ENCODE results near the gene NECAP2. TPM values are rescaled to one million over a fixed set of nuclear protein-coding genes. Genes with fewer than 3 reads are reported as not detected.

The NECAP2 gene
- polyA plus RNA-seq, 2 donors = 26.3 to 32.5 TPM

GRCh38 chr1:16402742-16403141, 37.8 kb upstream of the NECAP2 start:
- WGBS, 2 donors = 82% methylated on average over 10 of the region's 10 CpGs
- H3K36me3 ChIP-seq (ENCODE audit: control insufficient read depth in 2 of 2, insufficient read depth in 2 of 2, low read length in 1 of 2) = peaks cover 4 to 5% of the 10 kb centered on the region in 2 donors
- peaks cover 0 to 4% of the 10 kb centered on the region in 2 donors for H3K4me1 ChIP-seq (ENCODE audit: control insufficient read depth in 2 of 2, insufficient read depth in 2 of 2, low read length in 1 of 2)
- no peak overlapping the region for H3K4me3 ChIP-seq (ENCODE audit: low read depth in 1 of 2, low read length in 2 of 2)
- no peak overlapping the region for H3K27ac ChIP-seq (ENCODE audit: low read depth in 2 of 2, low read length in 1 of 2)
- no peaks in the 10 kb centered on the region for H3K9me3 ChIP-seq (ENCODE audit: control insufficient read depth in 2 of 2, insufficient read depth in 1 of 2, low read depth in 1 of 2, low read length in 1 of 2)
- no peaks in the 10 kb centered on the region for H3K27me3 ChIP-seq (ENCODE audit: control insufficient read depth in 1 of 2, insufficient read depth in 2 of 2, low read length in 2 of 2)

- Histone ChIP-seq H3K27ac (ENCODE audit: low read depth in 2 of 2, low read length in 1 of 2) (no peak overlapping the region), H3K4me1 (ENCODE audit: control insufficient read depth in 2 of 2, insufficient read depth in 2 of 2, low read length in 1 of 2) (peaks cover 0 to 4% of the 10 kb centered on the region in 2 donors), H3K4me3 (ENCODE audit: low read depth in 1 of 2, low read length in 2 of 2) (no peak overlapping the region), H3K9me3 (ENCODE audit: control insufficient read depth in 2 of 2, insufficient read depth in 1 of 2, low read depth in 1 of 2, low read length in 1 of 2) (no peaks in the 10 kb centered on the region), H3K27me3 (ENCODE audit: control insufficient read depth in 1 of 2, insufficient read depth in 2 of 2, low read length in 2 of 2) (no peaks in the 10 kb centered on the region), H3K36me3 (ENCODE audit: control insufficient read depth in 2 of 2, insufficient read depth in 2 of 2, low read length in 1 of 2) (no peaks in the 10 kb centered on the region)
- WGBS, 2 donors = 71 to 80% methylated on average over 5 of the region's 5 CpGs
Measured at GRCh38 chr1:16405441-16405840, 35.1 kb upstream of the NECAP2 start.

- WGBS, 2 donors = 58 to 69% methylated on average over 9 of the region's 9 CpGs
- Histone ChIP-seq H3K4me1 (ENCODE audit: control insufficient read depth in 2 of 2, insufficient read depth in 2 of 2, low read length in 1 of 2) (peaks cover 0 to 4% of the 10 kb centered on the region in 2 donors), H3K27me3 (ENCODE audit: control insufficient read depth in 1 of 2, insufficient read depth in 2 of 2, low read length in 2 of 2) (no peaks in the 10 kb centered on the region), H3K9me3 (ENCODE audit: control insufficient read depth in 2 of 2, insufficient read depth in 1 of 2, low read depth in 1 of 2, low read length in 1 of 2) (no peaks in the 10 kb centered on the region), H3K4me3 (ENCODE audit: low read depth in 1 of 2, low read length in 2 of 2) (no peak overlapping the region), H3K36me3 (ENCODE audit: control insufficient read depth in 2 of 2, insufficient read depth in 2 of 2, low read length in 1 of 2) (no peaks in the 10 kb centered on the region), H3K27ac (ENCODE audit: low read depth in 2 of 2, low read length in 1 of 2) (no peak overlapping the region)
Measured at GRCh38 chr1:16406868-16407267, 33.7 kb upstream of the NECAP2 start.

GRCh38 chr1:16409536-16410152, 30.9 kb upstream of the NECAP2 start:
- Histone ChIP-seq H3K9me3 (ENCODE audit: control insufficient read depth in 2 of 2, insufficient read depth in 1 of 2, low read depth in 1 of 2, low read length in 1 of 2) (no peaks in the 10 kb centered on the region), H3K36me3 (ENCODE audit: control insufficient read depth in 2 of 2, insufficient read depth in 2 of 2, low read length in 1 of 2) (no peaks in the 10 kb centered on the region), H3K4me1 (ENCODE audit: control insufficient read depth in 2 of 2, insufficient read depth in 2 of 2, low read length in 1 of 2) (peaks cover 0 to 4% of the 10 kb centered on the region in 2 donors), H3K27ac (ENCODE audit: low read depth in 2 of 2, low read length in 1 of 2) (no peak overlapping the region), H3K4me3 (ENCODE audit: low read depth in 1 of 2, low read length in 2 of 2) (no peak overlapping the region), H3K27me3 (ENCODE audit: control insufficient read depth in 1 of 2, insufficient read depth in 2 of 2, low read length in 2 of 2) (no peaks in the 10 kb centered on the region)
- WGBS, 2 donors = 84 to 88% methylated on average over 21 to 25 of the region's 25 CpGs

- no peak overlapping the region for H3K27ac ChIP-seq (ENCODE audit: low read depth in 2 of 2, low read length in 1 of 2)
- peaks cover 0 to 4% of the 10 kb centered on the region in 2 donors for H3K4me1 ChIP-seq (ENCODE audit: control insufficient read depth in 2 of 2, insufficient read depth in 2 of 2, low read length in 1 of 2)
- no peaks in the 10 kb centered on the region for H3K27me3 ChIP-seq (ENCODE audit: control insufficient read depth in 1 of 2, insufficient read depth in 2 of 2, low read length in 2 of 2)
- no peaks in the 10 kb centered on the region for H3K9me3 ChIP-seq (ENCODE audit: control insufficient read depth in 2 of 2, insufficient read depth in 1 of 2, low read depth in 1 of 2, low read length in 1 of 2)
- 97 to 98% methylated on average over 5 of the region's 5 CpGs for WGBS, 2 donors
- no peaks in the 10 kb centered on the region for H3K36me3 ChIP-seq (ENCODE audit: control insufficient read depth in 2 of 2, insufficient read depth in 2 of 2, low read length in 1 of 2)
- no peak overlapping the region for H3K4me3 ChIP-seq (ENCODE audit: low read depth in 1 of 2, low read length in 2 of 2)
Measured at GRCh38 chr1:16410803-16411202, 29.7 kb upstream of the NECAP2 start.

- no peaks in the 10 kb centered on the region for H3K9me3 ChIP-seq (ENCODE audit: control insufficient read depth in 2 of 2, insufficient read depth in 1 of 2, low read depth in 1 of 2, low read length in 1 of 2)
- H3K4me3 ChIP-seq (ENCODE audit: low read depth in 1 of 2, low read length in 2 of 2) = no peak overlapping the region
- 80 to 84% methylated on average over 3 of the region's 3 CpGs for WGBS, 2 donors
Measured at GRCh38 chr1:16413191-16413590, 27.3 kb upstream of the NECAP2 start.

GRCh38 chr1:16418823-16419425, 21.6 kb upstream of the NECAP2 start:
- Histone ChIP-seq H3K9me3 (ENCODE audit: control insufficient read depth in 2 of 2, insufficient read depth in 1 of 2, low read depth in 1 of 2, low read length in 1 of 2) (no peaks in the 10 kb centered on the region), H3K4me1 (ENCODE audit: control insufficient read depth in 2 of 2, insufficient read depth in 2 of 2, low read length in 1 of 2) (peaks cover 0 to 2% of the 10 kb centered on the region in 2 donors), H3K36me3 (ENCODE audit: control insufficient read depth in 2 of 2, insufficient read depth in 2 of 2, low read length in 1 of 2) (no peaks in the 10 kb centered on the region), H3K4me3 (ENCODE audit: low read depth in 1 of 2, low read length in 2 of 2) (no peak overlapping the region), H3K27me3 (ENCODE audit: control insufficient read depth in 1 of 2, insufficient read depth in 2 of 2, low read length in 2 of 2) (no peaks in the 10 kb centered on the region), H3K27ac (ENCODE audit: low read depth in 2 of 2, low read length in 1 of 2) (no peak overlapping the region)
- 84 to 89% methylated on average over 7 of the region's 7 CpGs for WGBS, 2 donors

More at GRCh38 chr1:16413191-16413590, 27.3 kb upstream of the NECAP2 start:
- no peaks in the 10 kb centered on the region for H3K27me3 ChIP-seq (ENCODE audit: control insufficient read depth in 1 of 2, insufficient read depth in 2 of 2, low read length in 2 of 2)
- no peak overlapping the region for H3K27ac ChIP-seq (ENCODE audit: low read depth in 2 of 2, low read length in 1 of 2)
- H3K36me3 ChIP-seq (ENCODE audit: control insufficient read depth in 2 of 2, insufficient read depth in 2 of 2, low read length in 1 of 2) = no peaks in the 10 kb centered on the region
- H3K4me1 ChIP-seq (ENCODE audit: control insufficient read depth in 2 of 2, insufficient read depth in 2 of 2, low read length in 1 of 2) = no peaks in the 10 kb centered on the region

GRCh38 chr1:16420424-16421118, 20.0 kb upstream of the NECAP2 start:
- H3K36me3 ChIP-seq (ENCODE audit: control insufficient read depth in 2 of 2, insufficient read depth in 2 of 2, low read length in 1 of 2) = no peaks in the 10 kb centered on the region
- no peaks in the 10 kb centered on the region for H3K9me3 ChIP-seq (ENCODE audit: control insufficient read depth in 2 of 2, insufficient read depth in 1 of 2, low read depth in 1 of 2, low read length in 1 of 2)
- 56 to 59% methylated on average over 9 of the region's 9 CpGs for WGBS, 2 donors
- H3K27ac ChIP-seq (ENCODE audit: low read depth in 2 of 2, low read length in 1 of 2) = no peak overlapping the region
- H3K4me3 ChIP-seq (ENCODE audit: low read depth in 1 of 2, low read length in 2 of 2) = no peak overlapping the region
- H3K4me1 ChIP-seq (ENCODE audit: control insufficient read depth in 2 of 2, insufficient read depth in 2 of 2, low read length in 1 of 2) = peaks cover 0 to 2% of the 10 kb centered on the region in 2 donors
- H3K27me3 ChIP-seq (ENCODE audit: control insufficient read depth in 1 of 2, insufficient read depth in 2 of 2, low read length in 2 of 2) = no peaks in the 10 kb centered on the region

GRCh38 chr1:16421201-16421600, 19.3 kb upstream of the NECAP2 start:
- WGBS, 2 donors = 73 to 76% methylated on average over 7 of the region's 7 CpGs
- Histone ChIP-seq H3K36me3 (ENCODE audit: control insufficient read depth in 2 of 2, insufficient read depth in 2 of 2, low read length in 1 of 2) (no peaks in the 10 kb centered on the region), H3K4me1 (ENCODE audit: control insufficient read depth in 2 of 2, insufficient read depth in 2 of 2, low read length in 1 of 2) (peaks cover 0 to 2% of the 10 kb centered on the region in 2 donors), H3K27me3 (ENCODE audit: control insufficient read depth in 1 of 2, insufficient read depth in 2 of 2, low read length in 2 of 2) (no peaks in the 10 kb centered on the region), H3K9me3 (ENCODE audit: control insufficient read depth in 2 of 2, insufficient read depth in 1 of 2, low read depth in 1 of 2, low read length in 1 of 2) (no peaks in the 10 kb centered on the region), H3K27ac (ENCODE audit: low read depth in 2 of 2, low read length in 1 of 2) (no peak overlapping the region), H3K4me3 (ENCODE audit: low read depth in 1 of 2, low read length in 2 of 2) (no peak overlapping the region)
